ENCODE results near the gene LNX1. TPM values are rescaled to one million over a fixed set of nuclear protein-coding genes. Genes with fewer than 3 reads are reported as not detected.

The LNX1 gene
- total and polyA plus RNA-seq, 12 donors = 1.2 to 8.9 (median 3.7) TPM

- H3K27ac ChIP-seq = no peak overlapping the region
- H3K4me1 ChIP-seq (replicated peaks in 1 of 2) = no peaks in the 10 kb centered on the region
- no peak for TF ChIP-seq POLR2A (IDR thresholded peaks at IDR 0.05)
- no peak for TF ChIP-seq CTCF (IDR thresholded peaks at IDR 0.05)
- H3K4me3 ChIP-seq = no peak overlapping the region
- no peaks in the 10 kb centered on the region for H3K27me3 ChIP-seq
- no peaks in the 10 kb centered on the region for H3K36me3 ChIP-seq (replicated peaks in 1 of 2)
- no peaks in the 10 kb centered on the region for H3K9me3 ChIP-seq (replicated peaks in 1 of 3)
- 90 to 95% (median 92%) methylated on average over 9 of the region's 9 CpGs for WGBS, 4 donors
- DNase-seq = no peak
- intact Hi-C loops (cut with DNase I) = no loop called here
Measured at GRCh38 chr4:53553486-53554210, 37.6 kb downstream of the LNX1 start.

- H3K4me1 ChIP-seq (replicated peaks in 1 of 2) = no peaks in the 10 kb centered on the region
- no peaks in the 10 kb centered on the region for H3K27me3 ChIP-seq
- no peak for DNase-seq
- no peak overlapping the region for H3K4me3 ChIP-seq
- no peak overlapping the region for H3K27ac ChIP-seq
- intact Hi-C loops (cut with DNase I) = no loop called here
- WGBS, 4 donors = 86 to 94% (median 89%) methylated on average over 3 of the region's 3 CpGs
- H3K36me3 ChIP-seq (replicated peaks in 1 of 2) = no peaks in the 10 kb centered on the region
- TF ChIP-seq CTCF (IDR thresholded peaks at IDR 0.05) (no peak), POLR2A (IDR thresholded peaks at IDR 0.05) (no peak)
- no peaks in the 10 kb centered on the region for H3K9me3 ChIP-seq (replicated peaks in 1 of 3)
Measured at GRCh38 chr4:53552711-53553110, 38.6 kb downstream of the LNX1 start.

GRCh38 chr4:53551958-53552357 is 39.3 kb downstream of the LNX1 start:
- no peaks in the 10 kb centered on the region for H3K27me3 ChIP-seq
- intact Hi-C loops (cut with DNase I) = no loop called here
- no peaks in the 10 kb centered on the region for H3K36me3 ChIP-seq (replicated peaks in 1 of 2)
- WGBS, 4 donors = 60 to 82% (median 79%) methylated on average over 6 of the region's 6 CpGs
- no peak for TF ChIP-seq CTCF (IDR thresholded peaks at IDR 0.05)
- TF ChIP-seq POLR2A (IDR thresholded peaks at IDR 0.05) = no peak
- DNase-seq = peak in 2 of 7 donors; percentile 32 to 33
- no peaks in the 10 kb centered on the region for H3K4me1 ChIP-seq (replicated peaks in 1 of 2)
- no peaks in the 10 kb centered on the region for H3K9me3 ChIP-seq (replicated peaks in 1 of 3)
- H3K27ac ChIP-seq = peak overlapping the region in 1 of 5 donors; percentile 21
- no peak overlapping the region for H3K4me3 ChIP-seq

GRCh38 chr4:53551281-53551864 is 39.9 kb downstream of the LNX1 start:
- WGBS, 4 donors = 81 to 91% (median 83%) methylated on average over 7 of the region's 7 CpGs
- intact Hi-C loops (cut with DNase I) = no loop called here
- no peaks in the 10 kb centered on the region for H3K9me3 ChIP-seq (replicated peaks in 1 of 3)
- H3K4me3 ChIP-seq = no peak overlapping the region
- peak overlapping the region in 1 of 5 donors; percentile 21 for H3K27ac ChIP-seq
- H3K4me1 ChIP-seq (replicated peaks in 1 of 2) = no peaks in the 10 kb centered on the region
- no peak for TF ChIP-seq CTCF (IDR thresholded peaks at IDR 0.05)
- TF ChIP-seq POLR2A (IDR thresholded peaks at IDR 0.05) = no peak
- DNase-seq = no peak
- H3K36me3 ChIP-seq (replicated peaks in 1 of 2) = no peaks in the 10 kb centered on the region
- H3K27me3 ChIP-seq = no peaks in the 10 kb centered on the region
